HG03135 (cell line): Measurements from ENCODE around the gene LHX3.

ENCODE experiments used
- ATAC-seq: cut with Tn5 transposase; IDR thresholded peaks from one replicate; pipeline ENCODE4 v1.9.1; 2021; ENCODE audit warnings: mild to moderate bottlenecking, moderate library complexity; ENCODE audit not compliant: unreplicated experiment

The LHX3 gene

GRCh38 chr9:136179761-136180160 is 25.2 kb downstream of the LHX3 start:
- no peak for ATAC-seq

- no peak for ATAC-seq
These were observed 25.8 kb downstream of the LHX3 start for GRCh38 chr9:136179101-136179616.

- no peak for ATAC-seq
These were observed 26.2 kb downstream of the LHX3 start for GRCh38 chr9:136178773-136179075.

GRCh38 chr9:136178061-136178772 is 26.7 kb downstream of the LHX3 start:
- no peak for ATAC-seq

DNA sequence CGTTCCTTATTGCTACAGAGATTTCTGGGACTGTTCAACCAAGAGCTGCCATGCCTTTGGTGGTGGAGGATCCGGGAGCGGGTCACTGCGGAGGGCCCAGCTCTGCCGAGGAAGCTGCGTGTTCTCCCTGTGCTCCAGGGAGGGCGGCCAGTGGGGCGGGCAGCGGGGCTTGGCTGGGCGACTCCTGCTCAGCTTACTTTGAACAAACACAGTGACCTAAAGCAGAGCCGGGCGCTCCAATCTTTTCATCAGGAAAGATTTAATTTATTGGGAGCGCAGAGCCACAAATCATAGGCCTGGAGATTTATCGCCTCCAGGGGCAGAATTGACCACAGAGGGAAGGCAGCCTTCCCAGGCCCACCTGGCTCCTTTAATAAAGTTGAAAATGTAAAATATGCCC is 27.7 kb downstream of the LHX3 start:
- ATAC-seq: no peak

- ATAC-seq: no peak
These were observed 29.2 kb downstream of the LHX3 start for GRCh38 chr9:136175616-136176197.

DNA sequence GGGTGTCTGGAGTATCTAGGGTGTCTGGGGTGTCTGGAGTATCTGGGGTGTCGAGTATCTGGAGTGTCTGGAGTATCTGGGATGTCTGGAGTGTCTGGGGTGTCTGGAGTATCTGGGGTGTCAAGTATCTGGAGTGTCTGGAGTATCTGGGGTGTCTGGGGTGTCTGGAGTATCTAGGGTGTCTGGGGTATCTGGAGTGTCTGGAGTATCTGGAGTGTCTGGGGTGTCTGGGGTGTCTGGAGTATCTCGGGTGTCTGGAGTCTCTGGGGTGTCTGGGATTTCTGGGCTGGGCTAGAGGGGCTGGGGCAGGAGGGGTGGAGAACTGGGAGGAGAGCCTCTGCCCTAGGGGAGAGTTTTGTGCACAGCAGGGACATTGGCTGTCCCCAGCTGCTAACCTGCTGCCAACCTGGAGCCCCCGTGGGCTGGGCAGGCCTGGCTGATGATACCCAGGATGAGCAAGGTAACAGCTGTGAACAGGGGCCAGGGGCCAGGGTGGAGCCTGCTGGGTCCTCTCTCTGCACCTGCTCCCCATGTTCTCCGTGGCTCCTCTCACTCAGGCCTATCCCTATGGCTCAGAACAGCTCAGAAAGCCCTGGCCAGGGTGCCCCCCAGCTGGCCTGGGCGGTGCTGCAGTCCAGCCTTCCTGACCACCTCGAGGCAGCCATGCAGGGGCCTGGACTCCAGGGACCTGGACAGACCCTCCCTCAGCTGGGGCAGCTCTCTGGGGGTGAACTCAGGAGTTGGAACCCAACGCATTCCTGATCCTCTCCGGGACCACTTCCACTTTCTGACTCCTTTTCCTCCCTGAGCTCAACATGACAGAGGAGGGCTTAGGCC is 29.9 kb downstream of the LHX3 start:
- no peak for ATAC-seq

DNA sequence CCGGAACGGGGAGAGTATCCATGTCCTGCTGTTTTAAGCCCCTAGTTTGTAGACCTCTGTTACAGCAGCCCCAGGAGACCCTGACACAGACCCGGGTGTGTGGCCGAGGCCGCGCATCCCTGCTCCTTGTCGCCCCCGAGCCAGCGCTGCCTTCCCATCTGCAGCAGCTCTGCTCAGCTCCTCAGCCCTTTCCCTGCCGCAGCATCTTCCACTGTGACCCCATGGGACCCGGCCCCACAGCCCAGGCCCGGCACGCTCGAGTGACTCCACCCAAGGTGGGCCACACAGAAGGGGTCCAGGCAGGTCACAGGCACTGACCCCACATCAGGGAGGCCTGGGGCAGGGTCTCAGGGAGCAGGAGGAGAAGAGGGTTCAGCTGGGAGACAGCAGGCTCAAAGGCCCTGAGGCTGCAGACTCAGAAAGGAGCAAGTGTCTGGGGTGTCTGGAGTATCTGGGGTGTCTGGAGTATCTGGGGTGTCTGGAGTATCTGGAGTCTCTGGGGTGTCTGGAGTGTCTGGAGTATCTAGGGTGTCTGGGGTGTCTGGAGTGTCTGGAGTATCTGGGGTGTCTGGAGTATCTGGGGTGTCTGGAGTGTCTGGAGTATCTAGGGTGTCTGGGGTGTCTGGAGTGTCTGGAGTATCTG is 31.2 kb downstream of the LHX3 start:
- ATAC-seq: no peak

GRCh38 chr9:136172412-136173079 is 32.4 kb downstream of the LHX3 start:
- no peak for ATAC-seq

- no peak for ATAC-seq
These were observed 33.0 kb downstream of the LHX3 start for GRCh38 chr9:136171801-136172411.

- no peak for ATAC-seq
These were observed 33.7 kb downstream of the LHX3 start for GRCh38 chr9:136171009-136171800.

DNA sequence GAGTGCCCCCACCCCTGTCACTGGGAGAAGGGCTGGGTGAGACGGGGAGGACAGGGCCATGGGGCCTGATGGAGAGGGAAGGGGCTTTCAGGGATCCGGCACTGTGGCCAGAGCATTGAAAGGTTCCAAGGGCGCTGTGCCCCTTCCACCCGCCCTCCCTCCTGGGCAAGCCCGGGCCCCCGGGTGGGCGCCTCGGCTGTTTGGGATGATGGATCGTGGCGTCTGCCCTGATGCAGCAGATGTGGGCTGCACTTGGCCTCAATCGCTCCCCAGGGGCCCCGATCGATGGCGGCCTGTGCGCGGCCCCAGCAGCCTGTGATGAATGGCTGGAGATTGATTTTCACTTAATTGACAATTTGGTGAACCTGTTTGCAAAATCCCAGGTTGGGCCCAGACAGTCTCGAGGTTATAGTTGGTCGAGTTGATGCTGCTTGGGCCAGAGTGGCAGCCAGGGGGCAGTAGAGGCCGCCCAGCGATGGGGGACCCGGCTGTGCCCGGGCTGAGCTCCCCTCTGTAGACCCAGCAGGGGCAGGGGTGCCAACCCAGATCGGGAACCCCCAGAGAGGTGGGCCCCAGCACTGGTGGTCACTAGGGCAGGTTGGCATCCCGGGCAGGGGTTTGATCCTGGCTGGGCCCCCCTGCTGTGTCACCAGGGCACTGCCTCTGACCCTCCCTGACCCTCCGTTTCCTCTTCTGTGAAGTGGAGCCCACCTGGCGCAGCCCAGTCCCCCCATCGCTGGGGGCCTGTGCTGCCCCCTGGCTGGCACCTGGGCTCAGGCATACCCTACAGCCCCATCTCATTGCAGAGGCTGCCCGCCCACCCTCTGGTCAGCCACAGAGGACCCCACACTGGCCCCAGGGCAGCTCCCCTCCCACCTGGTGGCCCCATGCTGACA is 34.7 kb downstream of the LHX3 start:
- ATAC-seq: no peak

DNA sequence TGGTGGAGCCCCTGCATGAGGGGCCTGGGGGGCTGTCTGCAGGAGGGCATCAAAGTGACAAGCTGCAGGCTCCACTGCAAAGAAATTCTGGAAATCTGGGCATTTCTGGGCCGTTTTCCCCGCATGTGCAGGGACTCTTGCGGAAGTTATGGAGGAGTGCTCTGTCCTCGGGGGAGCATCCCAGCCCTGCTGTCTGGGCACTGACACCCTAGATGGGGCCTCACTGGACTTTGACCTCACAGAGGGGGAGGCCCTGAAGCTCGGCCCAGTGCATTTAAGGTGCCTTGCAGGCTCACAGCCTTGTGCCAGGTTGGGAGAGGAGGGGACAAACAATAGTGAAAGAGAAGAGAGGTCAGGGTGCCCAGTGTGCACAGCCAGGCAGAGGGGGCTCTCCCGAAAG is 35.4 kb downstream of the LHX3 start:
- ATAC-seq: no peak

DNA sequence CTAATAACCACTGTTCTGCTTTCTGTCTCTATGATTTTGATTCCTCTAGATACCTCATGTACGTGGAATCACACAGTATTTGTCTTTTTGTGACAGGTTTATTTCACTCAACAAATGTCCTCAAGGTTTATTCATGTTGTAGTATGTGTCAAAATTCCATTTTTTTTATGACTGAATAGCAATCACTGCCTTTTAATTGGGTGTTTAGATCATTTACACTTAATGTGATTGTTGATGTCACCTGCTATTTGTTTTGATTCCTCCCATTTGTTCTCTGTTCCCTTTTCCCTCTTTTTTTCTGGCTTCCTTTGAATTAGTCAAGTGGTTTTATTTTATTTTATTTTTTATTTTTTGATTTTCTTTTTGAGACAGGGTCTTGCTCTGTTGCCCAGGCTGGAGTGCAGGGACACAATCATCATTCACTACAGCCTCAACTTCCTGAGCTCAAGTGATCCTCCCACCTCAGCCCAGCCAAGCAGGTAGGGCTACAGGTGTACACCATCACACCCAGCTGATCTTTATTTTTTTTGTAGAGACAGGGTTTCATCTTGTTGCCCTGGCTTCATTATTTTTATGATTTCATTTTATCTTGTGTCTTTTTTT is 41.6 kb downstream of the LHX3 start:
- no peak for ATAC-seq

GRCh38 chr9:136160995-136161610 is 43.8 kb downstream of the LHX3 start:
- no peak for ATAC-seq

- no peak for ATAC-seq
These were observed 44.5 kb downstream of the LHX3 start for GRCh38 chr9:136160381-136160841.

GRCh38 chr9:136159851-136160250 is 45.1 kb downstream of the LHX3 start:
- no peak for ATAC-seq
